Measurements from ENCODE around the gene SRBD1. TPM values are rescaled to one million over a fixed set of nuclear protein-coding genes. Genes with fewer than 3 reads are reported as not detected.

Gene SRBD1
- total RNA-seq, 1 donor from 2014 or later = 17.6 TPM

DNA sequence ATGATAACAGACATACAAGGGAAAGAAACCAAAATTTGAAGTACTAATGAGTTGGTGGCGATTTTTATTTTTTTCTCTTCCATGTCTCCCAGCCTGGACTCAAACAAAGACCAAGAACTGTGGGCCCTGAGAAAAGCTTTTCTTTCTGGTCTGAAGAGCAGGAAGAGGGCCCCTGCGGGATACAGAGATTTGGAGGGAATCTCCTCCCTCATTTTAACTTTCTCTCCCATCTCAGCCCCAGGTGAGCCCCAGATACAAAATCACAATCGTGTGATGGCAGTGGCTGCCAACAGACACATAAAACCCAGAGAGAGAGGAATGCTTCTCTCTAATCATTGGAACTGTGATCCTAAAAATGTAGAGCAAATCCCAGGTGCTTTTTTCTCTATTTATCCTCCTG is 20.9 kb upstream of the SRBD1 start:
- no peak for DNase-seq (ENCODE audit: low read depth in 2 of 2)

DNA sequence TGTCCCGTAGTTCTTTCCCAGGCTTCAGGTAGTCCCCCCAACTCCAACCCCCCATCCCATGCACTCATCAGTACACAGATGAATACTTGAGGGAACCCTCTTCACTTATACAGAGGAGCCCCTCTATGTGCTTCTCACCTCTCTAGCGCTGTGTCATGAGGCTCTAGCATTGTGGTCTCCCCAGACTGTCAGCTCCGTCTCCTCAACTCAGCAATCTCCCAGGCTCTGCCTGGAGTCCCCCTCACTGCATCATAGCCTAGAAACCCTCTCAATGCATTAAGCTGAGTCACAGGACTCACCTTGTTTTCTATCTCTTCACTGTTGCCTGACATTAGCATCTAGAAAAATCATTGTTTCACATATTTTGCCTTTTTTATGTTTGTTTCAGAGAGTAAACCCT is 20.3 kb upstream of the SRBD1 start:
- no peak for DNase-seq (ENCODE audit: low read depth in 2 of 2)

DNA sequence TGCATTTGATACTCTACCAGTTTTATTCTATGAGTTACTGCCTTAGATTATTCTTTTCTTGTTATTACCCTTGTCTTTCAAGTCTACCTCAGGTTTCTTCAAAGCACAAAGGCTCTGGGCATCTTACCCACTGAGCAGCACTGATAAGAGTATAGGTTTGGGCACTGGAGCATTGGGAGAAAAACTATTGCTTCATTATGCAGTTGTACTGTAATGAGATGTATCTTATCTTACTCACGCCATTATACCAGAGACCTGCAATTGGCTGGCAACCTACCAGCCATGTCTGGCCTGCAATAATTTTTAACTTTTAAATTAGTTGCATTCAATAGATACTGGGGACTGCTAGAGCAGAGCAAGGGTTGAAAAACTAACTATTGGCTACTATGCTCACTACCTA is 18.9 kb upstream of the SRBD1 start:
- no peak for DNase-seq (ENCODE audit: low read depth in 2 of 2)

DNA sequence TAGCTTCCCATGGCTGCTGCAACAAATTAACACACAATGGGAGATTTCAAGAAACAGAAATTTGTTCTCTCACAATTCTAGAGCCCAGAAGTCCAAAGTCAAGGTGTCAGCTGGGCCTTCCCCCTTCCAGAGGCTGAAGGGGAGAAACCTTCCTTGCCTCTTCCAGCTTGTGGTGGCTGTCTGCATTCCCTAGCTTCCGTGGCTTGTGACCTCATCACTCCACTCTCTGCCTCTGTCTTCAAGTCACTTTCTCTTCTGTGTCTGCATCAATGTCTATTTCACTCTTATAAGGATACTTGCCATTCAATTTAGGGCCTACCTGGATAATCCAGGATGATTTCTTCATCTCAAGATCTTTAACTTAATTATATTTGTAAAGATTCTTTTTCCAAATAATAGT is 16.8 kb upstream of the SRBD1 start:
- DNase-seq (ENCODE audit: low read depth in 2 of 2) = no peak

DNA sequence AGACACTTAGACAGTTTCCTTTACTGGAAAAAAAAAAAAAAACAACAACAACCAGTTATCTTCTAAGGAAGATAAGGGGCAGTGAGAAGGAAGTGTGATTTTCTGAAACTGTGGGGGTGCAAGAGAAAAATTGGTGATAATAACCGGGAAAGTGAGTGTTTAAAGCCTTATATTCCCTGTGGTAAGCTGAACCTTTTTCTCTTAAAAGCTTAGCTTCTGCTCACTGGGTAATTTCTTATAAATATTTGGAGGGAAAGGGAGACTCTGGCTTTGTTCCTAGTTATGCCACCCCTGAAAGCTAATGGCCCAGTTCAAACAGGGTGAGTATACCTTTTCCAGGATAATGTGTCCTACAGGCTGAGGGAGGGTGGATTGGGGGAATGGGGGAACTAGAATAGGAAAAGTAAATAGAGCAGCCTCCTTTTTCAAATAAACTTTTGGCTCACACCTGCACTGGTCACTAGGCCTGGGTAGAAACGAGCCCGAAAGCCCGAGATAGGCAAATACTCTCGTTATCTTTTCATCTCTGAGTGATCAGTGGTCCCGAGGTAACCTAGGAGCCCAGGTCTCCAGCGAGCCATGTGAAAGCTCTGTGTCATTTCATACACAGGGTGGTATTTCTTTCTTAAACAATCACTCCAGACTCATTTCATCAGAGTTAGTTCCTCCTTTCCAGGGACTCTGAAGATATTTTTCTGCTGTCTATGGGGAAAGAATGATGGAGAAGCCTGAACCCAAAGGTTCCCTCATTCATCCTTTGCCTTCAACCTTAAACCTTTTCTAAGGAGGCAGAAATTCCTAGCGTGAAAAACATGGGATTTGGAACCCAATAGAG is 15.5 kb upstream of the SRBD1 start:
- DNase-seq (ENCODE audit: low read depth in 2 of 2) = no peak

DNA sequence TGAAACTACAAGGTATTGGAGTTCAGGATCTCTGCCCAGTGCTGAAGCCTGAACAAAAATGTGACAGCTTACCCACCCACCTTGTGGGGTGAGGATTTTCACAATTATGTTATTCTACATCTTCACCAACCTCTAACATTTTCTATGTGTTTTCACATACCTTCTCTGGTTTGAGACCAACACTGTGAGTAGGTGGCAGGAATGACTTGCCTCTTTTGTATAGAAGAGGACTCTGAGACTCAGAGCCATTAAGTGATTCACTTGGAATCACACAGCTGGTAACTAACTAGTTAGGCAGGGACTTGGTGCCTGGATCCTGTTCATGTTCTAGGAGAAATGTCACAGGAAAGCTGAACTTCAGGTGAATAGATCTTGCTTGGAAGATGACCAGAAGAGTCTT is 14.8 kb upstream of the SRBD1 start:
- DNase-seq (ENCODE audit: low read depth in 2 of 2) = no peak

DNA sequence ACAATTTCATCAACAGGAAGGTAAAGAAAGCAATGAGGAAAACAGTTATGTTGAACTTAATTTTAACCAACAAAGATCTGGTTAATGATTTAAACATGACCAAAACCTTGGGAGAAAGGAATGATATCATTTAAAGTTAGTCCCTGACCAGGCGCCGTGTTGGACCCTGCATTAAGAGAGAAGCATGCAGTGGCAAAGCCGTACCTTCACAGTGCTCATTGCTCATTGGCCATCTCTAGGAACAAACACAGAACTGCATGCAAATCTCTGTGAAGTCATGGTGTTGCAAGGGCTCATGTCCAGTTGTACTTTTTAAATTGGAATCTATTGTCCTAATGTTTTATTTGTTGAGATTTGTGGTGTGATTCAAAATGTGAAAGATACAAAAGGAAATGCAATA is 12.0 kb upstream of the SRBD1 start:
- DNase-seq (ENCODE audit: low read depth in 2 of 2) = no peak

DNA sequence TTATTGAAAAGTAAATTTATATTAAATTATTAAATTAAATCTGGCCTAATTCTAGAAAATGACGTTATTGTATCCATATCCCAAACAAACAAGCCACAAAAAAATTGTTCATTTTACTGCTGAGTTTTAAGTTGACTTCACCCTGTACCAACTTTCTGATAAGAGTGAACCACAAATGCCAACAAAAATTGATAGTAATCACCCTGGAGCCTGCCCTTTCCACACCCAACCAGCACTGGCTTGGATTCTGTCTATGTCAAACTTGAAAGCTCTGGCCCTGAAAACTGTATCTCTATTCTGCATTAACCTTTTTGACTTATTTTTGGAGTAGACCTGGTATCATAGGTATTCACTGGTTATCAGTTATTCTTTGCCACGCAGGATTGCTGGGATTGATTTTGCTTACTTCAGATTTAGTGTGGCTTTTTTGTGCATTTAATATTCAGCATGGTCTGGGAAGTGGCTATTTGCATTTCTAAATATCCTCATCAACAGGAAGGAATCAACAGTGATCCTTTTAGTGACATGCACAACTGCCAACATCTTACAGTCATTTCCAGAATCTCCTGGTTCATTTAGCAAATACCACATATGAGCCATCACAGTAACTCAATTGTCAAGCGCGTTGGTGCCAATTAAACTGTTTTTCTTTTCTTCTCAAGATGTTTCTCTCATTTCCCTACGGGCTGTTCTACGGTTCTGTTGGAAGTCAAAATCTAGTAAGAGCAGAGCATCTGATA is 11.4 kb upstream of the SRBD1 start:
- DNase-seq (ENCODE audit: low read depth in 2 of 2) = no peak

DNA sequence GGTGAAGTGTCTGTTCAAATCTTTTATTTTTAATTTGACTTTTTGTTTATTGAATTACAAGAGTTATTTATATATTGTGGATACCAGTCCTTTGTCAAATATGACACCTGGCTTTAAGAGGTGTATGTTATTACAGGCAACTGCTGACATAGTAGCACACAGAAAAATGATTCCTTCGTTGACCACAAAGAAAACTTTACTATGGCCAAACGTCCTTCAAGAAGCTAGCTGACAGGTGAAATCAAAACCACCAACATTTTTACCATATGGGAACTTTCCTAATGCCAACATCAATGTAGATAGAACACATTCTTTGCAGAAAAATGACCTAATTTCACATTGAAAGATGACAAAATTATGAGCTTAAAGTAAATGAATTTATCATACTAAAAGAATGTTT is 6.4 kb upstream of the SRBD1 start:
- no peak for DNase-seq (ENCODE audit: low read depth in 2 of 2)

DNA sequence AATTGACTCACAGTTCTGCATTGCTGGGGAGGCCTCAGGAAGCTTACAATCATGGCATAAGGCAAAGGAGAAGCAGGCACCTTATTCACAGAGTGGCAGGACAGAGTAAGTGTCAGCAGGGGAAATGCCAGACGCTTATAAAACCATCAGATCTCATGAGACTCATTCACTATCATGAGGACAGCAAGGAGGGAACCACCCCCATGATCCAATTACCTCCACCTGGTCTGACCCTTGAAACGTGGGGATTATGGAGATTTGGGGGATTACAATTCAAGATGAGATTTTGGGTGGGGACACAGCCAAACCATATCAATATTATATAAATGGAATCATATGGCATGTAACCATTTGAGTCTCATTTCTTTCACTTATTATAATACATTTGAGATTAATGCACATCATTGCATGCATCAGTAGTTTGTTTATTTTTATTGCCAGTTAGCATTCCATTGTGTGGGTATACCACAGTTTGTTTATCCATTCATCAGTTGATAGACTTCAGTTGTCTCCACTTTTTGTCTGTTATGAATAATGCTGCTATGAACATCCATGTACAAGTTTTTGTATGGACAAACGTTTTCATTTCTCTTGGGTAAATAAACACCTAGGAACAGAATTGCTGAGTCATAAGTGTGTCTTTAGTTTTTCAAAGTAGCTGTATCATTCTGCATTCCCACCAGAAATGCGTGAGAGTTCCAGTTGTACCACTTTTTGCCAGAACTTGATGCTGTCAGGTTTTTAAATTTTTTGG is 5.8 kb upstream of the SRBD1 start:
- DNase-seq (ENCODE audit: low read depth in 2 of 2) = peak in 1 of 2 donors; percentile 30

DNA sequence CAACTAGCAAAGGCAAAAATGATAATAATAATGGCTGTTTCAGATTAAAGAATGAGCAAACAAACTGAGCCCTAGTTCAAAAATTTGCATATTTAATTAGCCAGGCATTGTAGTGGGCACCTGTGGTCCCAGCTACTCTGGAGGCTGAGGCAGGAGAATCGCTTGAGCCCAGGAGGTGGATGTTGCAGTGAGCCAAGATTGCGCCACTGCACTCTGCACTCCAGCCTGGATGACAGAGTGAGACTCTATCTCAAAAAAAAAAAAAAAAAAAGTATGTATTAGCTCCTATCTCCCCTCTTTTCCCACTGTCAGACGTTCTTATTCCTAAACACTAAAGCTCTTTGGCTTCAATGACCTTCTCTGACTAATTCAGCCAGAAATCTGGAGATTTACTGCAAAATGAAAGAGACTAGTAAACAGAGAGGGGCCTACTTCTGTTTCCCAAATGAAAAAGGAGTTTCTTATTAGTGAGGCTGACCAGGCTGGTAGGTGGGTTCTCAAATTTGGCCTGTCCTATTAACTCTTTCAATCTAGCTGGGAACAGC is 3.9 kb upstream of the SRBD1 start:
- no peak for DNase-seq (ENCODE audit: low read depth in 2 of 2)

DNA sequence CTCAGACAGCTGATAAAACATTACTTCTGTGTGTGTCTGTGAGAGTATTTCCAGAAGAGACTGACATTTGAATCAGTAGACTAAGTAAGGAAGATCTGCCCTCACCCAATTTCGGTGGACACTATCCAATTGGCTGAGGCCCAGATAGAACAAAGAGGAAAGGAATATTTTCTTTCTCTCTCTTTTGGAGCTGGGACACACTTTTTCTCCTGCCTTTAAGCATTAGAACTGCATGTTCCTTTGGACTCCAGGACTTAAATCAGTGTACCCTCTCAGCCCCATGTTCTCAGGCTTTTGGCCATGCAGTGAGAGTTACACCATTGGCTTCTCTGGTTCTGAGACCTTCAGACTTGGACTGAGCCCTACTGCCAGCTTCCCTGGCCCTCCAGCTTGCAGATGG is 3.3 kb upstream of the SRBD1 start:
- no peak for DNase-seq (ENCODE audit: low read depth in 2 of 2)

DNA sequence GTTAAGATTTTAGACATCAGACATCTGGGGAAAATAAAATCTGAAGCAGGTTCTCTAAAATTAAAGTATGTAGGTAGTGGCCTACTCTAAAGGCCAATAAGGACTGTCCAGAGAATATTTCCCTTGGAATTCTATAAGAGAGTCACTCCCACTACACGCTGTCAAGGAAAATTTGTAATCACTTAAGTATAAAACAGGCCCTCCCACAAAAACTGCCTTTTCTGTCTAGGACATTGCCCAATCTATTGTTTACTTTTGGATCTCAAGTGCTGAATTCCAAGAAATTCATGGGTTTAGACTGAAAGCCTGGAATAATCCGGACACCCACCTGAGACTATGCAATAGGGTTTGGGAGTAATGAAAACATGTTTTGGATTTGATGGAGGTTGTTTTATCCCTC is 1.7 kb upstream of the SRBD1 start:
- no peak for DNase-seq (ENCODE audit: low read depth in 2 of 2)

DNA sequence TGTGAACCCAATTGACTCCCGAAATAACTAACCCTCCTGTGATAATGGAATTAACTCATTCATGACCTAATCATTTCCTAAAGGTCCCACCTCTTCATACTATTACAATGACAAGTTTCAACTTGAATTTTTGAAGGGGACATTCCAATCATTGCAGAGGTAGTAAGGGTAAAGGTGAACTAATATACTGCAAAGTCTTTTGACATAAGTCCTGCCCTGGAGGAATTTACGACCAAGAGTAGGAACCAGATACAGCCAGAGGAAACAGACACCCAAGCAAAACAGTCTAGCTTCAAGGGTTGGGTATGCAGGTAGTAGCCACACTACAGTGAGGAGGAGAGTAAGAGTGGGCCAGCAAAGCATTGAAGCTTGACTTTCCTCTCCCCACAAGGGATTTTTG is 1.2 kb upstream of the SRBD1 start:
- peak in 1 of 2 donors; percentile 11 for DNase-seq (ENCODE audit: low read depth in 2 of 2)

DNA sequence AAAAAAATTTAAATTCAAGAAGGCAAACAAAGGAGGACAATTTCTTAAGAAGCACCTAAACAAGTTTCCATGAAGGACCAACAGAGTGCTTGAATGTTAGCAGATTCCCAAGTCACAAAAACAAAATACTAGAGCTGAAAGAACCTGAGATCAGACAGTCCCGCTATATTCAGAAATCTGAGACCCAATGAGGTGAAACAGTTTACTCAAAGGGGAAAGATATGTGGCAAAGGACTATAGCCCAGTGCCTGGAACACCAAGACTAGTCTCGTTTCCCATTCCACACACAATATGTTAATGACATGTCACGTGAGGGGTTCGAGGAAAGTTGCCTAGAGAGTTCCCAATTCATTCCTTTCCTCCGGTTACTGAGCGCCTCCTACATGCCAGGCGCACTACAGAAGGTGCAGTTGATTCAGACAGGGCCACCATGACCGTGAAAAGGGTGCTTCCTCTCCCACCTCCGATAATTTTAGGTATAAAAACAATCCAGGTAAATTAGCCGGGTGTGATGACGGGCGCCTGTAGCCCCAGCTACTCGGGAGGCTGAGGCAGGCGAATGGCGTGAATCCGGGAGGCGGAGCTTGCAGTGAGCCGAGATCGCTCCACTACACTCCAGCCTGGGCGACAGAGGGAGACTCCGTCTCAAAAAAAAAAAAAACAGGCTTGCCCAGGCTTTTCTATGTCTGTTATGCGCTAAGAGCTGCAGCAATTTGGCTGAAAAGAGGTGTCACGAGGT is 617 bp downstream of the SRBD1 start:
- DNase-seq (ENCODE audit: low read depth in 2 of 2) = peak; percentile 47 to 68

DNA sequence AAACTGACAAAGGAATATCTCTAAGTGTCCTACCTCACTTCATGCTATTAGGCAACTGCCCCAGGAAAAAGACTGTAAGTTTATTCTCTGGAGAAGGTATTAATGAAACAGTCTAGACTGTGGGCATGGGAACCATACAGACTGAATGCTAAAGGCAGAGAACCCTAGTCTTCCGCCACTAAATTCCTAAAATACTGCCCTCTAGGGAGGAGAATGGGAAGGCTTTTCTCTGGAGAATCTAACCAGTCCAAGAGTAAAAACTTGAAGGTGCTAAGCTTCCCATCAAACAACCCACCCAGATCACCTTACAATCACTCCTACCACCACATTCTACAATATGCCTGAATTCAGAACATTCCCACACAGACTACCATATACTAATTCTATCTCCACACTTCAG is 3.4 kb downstream of the SRBD1 start:
- peak in 1 of 2 donors; percentile 14 for DNase-seq (ENCODE audit: low read depth in 2 of 2)

DNA sequence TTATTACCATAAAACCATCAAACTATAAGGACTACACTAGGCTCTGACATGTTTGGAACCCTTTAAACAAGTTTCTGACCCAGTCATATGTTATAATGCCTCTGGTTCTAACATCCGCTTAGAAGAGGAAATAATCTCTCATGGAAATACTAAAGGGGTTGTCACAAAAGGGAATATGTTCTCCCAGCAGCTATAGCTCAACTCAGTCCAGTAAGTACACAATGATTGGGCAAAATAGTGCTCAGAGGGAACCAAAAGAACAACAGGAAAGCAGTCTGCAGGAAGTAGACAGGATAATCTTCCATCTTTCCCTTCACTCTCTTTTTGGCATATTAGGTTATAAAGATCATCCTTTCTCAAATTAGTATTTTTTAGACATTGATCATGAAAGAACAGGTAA is 4.3 kb downstream of the SRBD1 start:
- DNase-seq (ENCODE audit: low read depth in 2 of 2) = peak; percentile 56 to 74

DNA sequence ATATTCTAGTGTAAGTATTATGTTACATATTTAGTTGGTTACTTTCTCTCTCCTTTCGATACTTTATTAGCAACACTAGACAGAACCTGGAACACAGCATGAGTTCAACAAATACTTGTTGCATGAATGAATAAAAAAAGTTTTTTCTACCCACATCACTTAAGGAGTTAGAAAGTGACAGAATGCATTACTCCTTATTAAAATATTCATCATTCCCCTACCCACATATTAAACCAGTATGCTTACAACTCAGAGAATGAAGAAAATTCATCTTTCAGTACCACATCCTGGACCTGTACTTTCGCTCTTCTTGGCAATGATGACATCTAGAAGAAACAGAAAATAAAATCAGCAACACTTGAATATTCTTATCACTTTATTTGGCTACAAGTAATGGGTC is 6.0 kb downstream of the SRBD1 start:
- DNase-seq (ENCODE audit: low read depth in 2 of 2) = no peak

DNA sequence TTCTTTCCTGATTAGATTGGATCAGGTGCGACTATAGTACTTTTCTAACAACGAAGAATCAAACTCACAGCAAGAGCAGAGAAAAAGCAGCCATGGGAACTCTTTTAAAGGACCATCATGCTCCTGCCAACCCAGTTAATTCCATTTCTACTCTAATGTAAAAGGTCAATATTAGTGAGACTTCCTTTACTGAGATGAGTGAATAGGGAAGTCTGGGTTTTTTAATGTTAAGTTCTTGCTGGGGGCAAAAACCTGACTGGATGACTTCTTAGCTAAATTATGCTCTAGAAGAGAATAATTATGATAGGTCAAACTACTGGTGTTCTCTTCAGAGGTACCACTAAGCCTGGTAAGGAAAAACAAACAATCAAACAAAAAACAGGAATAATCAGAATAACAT is 8.4 kb downstream of the SRBD1 start:
- DNase-seq (ENCODE audit: low read depth in 2 of 2) = no peak

DNA sequence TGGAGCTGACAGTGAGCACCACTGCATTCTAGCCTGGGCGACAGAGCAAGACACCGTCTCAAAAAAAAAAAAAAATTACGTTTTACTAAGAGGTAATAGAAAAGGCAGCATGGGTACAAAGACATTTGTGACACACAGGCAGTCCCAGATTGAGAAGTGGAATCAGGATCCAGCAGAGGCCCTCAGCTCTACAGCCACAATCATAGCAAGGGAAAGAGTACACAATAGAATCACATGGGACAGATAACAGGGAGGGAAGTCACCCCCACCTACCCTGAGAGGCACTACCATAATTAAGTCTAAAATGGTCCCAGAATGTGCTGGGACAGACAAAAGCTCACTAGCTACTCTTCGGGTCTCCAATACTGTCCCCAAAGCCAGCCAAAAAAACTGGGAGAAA is 12.5 kb downstream of the SRBD1 start:
- DNase-seq (ENCODE audit: low read depth in 2 of 2) = no peak

DNA sequence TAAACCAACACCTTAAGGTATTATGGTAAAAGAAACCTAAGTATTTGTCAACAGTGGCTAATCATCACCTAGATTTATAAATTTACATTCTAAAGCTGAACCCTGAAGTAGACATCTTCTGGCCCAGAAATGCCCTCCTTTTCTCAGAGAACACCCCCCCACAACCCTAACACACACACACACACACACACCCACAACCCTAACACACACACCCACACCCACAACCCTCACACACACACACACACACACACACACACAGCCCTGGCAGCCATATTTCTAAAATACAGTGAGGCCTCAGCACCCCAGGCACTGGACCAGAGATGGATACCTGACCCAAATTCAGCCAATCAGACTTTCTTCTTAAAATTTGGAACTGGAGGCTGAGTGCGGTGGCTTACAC is 14.3 kb downstream of the SRBD1 start:
- DNase-seq (ENCODE audit: low read depth in 2 of 2) = no peak

Data from dermis microvascular lymphatic vessel endothelial cell (primary cell).